H9 (cell line): ENCODE data around the gene RBM44. TPM values are rescaled to one million over a fixed set of nuclear protein-coding genes. Genes with fewer than 3 reads are reported as not detected.

ENCODE experiments used
- DNase-seq: peaks from one replicate; pipeline ENCODE4 v3.0.0-alpha.2; 2017
- H2AFZ ChIP-seq: one replicate; pipeline ENCODE4 v1.6.1; 2013; ENCODE audit warnings: mild to moderate bottlenecking, low read length, control low read depth, moderate library complexity
- H2AK5ac ChIP-seq: 2 replicates; pipeline ENCODE4 v1.6.1; 2013; ENCODE audit warnings: low read length, control low read depth, mixed read lengths; ENCODE audit not compliant: insufficient read length
- H2BK120ac ChIP-seq: one replicate; pipeline ENCODE4 v1.6.1; 2013; ENCODE audit warnings: low read depth, mild to moderate bottlenecking, low read length, control low read depth, inconsistent platforms; ENCODE audit not compliant: poor library complexity, severe bottlenecking
- H2BK12ac ChIP-seq: 2 replicates; pipeline ENCODE4 v1.6.1; 2013; ENCODE audit warnings: low read length, control low read depth, mixed read lengths, low read depth; ENCODE audit not compliant: insufficient read length
- H2BK15ac ChIP-seq: 2 replicates; pipeline ENCODE4 v1.6.1; 2013; ENCODE audit warnings: low read depth, low read length, control low read depth
- H2BK20ac ChIP-seq: one replicate; pipeline ENCODE4 v1.6.1; 2013; ENCODE audit warnings: low read depth, mild to moderate bottlenecking, low read length, control low read depth, inconsistent platforms; ENCODE audit not compliant: poor library complexity, severe bottlenecking
- H2BK5ac ChIP-seq: 2 replicates; pipeline ENCODE4 v1.6.1; 2013; ENCODE audit warnings: low read length, control low read depth, mixed read lengths; ENCODE audit not compliant: insufficient read length
- H3K14ac ChIP-seq: 2 replicates; pipeline ENCODE4 v1.6.1; 2013; ENCODE audit warnings: low read length, control low read depth; ENCODE audit not compliant: insufficient read depth
- H3K18ac ChIP-seq: 2 replicates; pipeline ENCODE4 v1.6.1; 2013; ENCODE audit warnings: low read depth, mild to moderate bottlenecking, mixed read lengths, low read length, control low read depth; ENCODE audit not compliant: insufficient read length
- H3K23ac ChIP-seq: 2 replicates; pipeline ENCODE4 v1.6.1; 2013; ENCODE audit warnings: low read length, control low read depth, mixed read lengths, low read depth; ENCODE audit not compliant: insufficient read length
- H3K23me2 ChIP-seq: 2 replicates; pipeline ENCODE4 v1.6.1; 2013; ENCODE audit warnings: low read depth, mild to moderate bottlenecking, mixed read lengths, low read length, control low read depth; ENCODE audit not compliant: insufficient read length, poor library complexity, severe bottlenecking
- H3K27ac ChIP-seq: 2 replicates; pipeline ENCODE4 v1.5.1; 2013; ENCODE audit warnings: low read length, control low read depth, mixed read lengths, low read depth; ENCODE audit not compliant: insufficient read length
- H3K27me3 ChIP-seq: 2 replicates; pipeline ENCODE4 v1.6.1; 2013; ENCODE audit warnings: low read length, control low read depth, inconsistent platforms; ENCODE audit not compliant: insufficient read depth
- H3K4ac ChIP-seq: 2 replicates; pipeline ENCODE4 v1.6.1; 2013; ENCODE audit warnings: low read depth, mild to moderate bottlenecking, control low read depth, inconsistent platforms, low read length, moderate library complexity
- H3K4me1 ChIP-seq: 2 replicates; pipeline ENCODE4 v1.6.1; 2013; ENCODE audit warnings: low read length, control low read depth, inconsistent platforms; ENCODE audit not compliant: insufficient read depth
- H3K4me2 ChIP-seq: 2 replicates; pipeline ENCODE4 v1.6.1; 2013; ENCODE audit warnings: low read length, control low read depth, mixed read lengths; ENCODE audit not compliant: insufficient read length, insufficient read depth
- H3K56ac ChIP-seq: 2 replicates; pipeline ENCODE4 v1.6.1; 2013; ENCODE audit warnings: low read depth, mild to moderate bottlenecking, mixed read lengths, low read length, control low read depth; ENCODE audit not compliant: insufficient read length
- H3K79me1 ChIP-seq: 2 replicates; pipeline ENCODE4 v1.6.1; 2013; ENCODE audit warnings: low read depth, mild to moderate bottlenecking, moderate library complexity, low read length, control low read depth, inconsistent platforms; ENCODE audit not compliant: insufficient read depth, poor library complexity, severe bottlenecking
- H3K79me2 ChIP-seq: 2 replicates; pipeline ENCODE4 v1.6.1; 2013; ENCODE audit warnings: low read length, control low read depth, inconsistent platforms; ENCODE audit not compliant: insufficient read depth
- H3K9ac ChIP-seq: 2 replicates; pipeline ENCODE4 v1.6.1; 2013; ENCODE audit warnings: low read length, control low read depth, mixed read lengths; ENCODE audit not compliant: insufficient read length; ENCODE audit errors: extremely low read depth
- H3K9me3 ChIP-seq: one replicate; pipeline ENCODE4 v1.6.1; 2013; ENCODE audit warnings: low read depth, low read length, inconsistent platforms; ENCODE audit not compliant: control insufficient read depth
- H3T11ph ChIP-seq: one replicate; pipeline ENCODE4 v1.6.1; 2013; ENCODE audit warnings: mild to moderate bottlenecking, low read length, control low read depth, inconsistent platforms
- H4K20me1 ChIP-seq: one replicate; pipeline ENCODE4 v1.6.1; 2013; ENCODE audit not compliant: control insufficient read depth, insufficient read length, insufficient read depth
- H4K5ac ChIP-seq: 2 replicates; pipeline ENCODE4 v1.6.1; 2013; ENCODE audit warnings: low read depth, mild to moderate bottlenecking, mixed read lengths, low read length, control low read depth; ENCODE audit not compliant: insufficient read length
- H4K8ac ChIP-seq: replicated peaks from 2 replicates; pipeline ENCODE4 v1.6.1; 2013; ENCODE audit warnings: low read length, control low read depth, mixed read lengths, low read depth; ENCODE audit not compliant: insufficient read length
- H4K91ac ChIP-seq: 2 replicates; pipeline ENCODE4 v1.6.1; 2013; ENCODE audit warnings: low read depth, mild to moderate bottlenecking, moderate library complexity, mixed read lengths, low read length, control low read depth; ENCODE audit not compliant: insufficient read length
- H3K27ac Mint-ChIP-seq, 3 experiments: 2 replicates in 2 of 3; 3 replicates in 1 of 3; pipeline ENCODE4 v1.8.0; 2020 to 2021; ENCODE audit warnings: mixed read lengths in 3 of 3, mild to moderate bottlenecking in 1 of 3, moderate library complexity in 1 of 3
- H3K27me3 Mint-ChIP-seq: 2 replicates; pipeline ENCODE4 v1.8.0; 2021; ENCODE audit warnings: low read depth, mild to moderate bottlenecking, moderate library complexity, mixed read lengths
- H3K36me3 Mint-ChIP-seq, 3 experiments: 2 replicates in 2 of 3; 3 replicates in 1 of 3; pipeline ENCODE4 v1.8.0; 2020 to 2021; ENCODE audit warnings: low read depth in 3 of 3, mixed read lengths in 3 of 3; ENCODE audit not compliant: insufficient read depth in 1 of 3
- H3K4me1 Mint-ChIP-seq, 2 experiments: 2 replicates each; pipeline ENCODE4 v1.8.0; 2020; ENCODE audit warnings: mixed read lengths in 2 of 2
- H3K4me3 Mint-ChIP-seq, 2 experiments: 2 replicates in 1 of 2; 3 replicates in 1 of 2; pipeline ENCODE4 v1.8.0; 2020 to 2021; ENCODE audit warnings: mild to moderate bottlenecking in 2 of 2, mixed read lengths in 2 of 2, moderate library complexity in 1 of 2
- H3K9me3 Mint-ChIP-seq, 2 experiments: 2 replicates in 1 of 2; 3 replicates in 1 of 2; pipeline ENCODE4 v1.8.0; 2020; ENCODE audit warnings: mild to moderate bottlenecking in 2 of 2, mixed read lengths in 2 of 2, moderate library complexity in 1 of 2
- CTCF ChIP-seq: fragments of 200-600 bp; sonication (generic); conservative IDR thresholded peaks from 3 replicates; pipeline ENCODE4 v1.8.0; 2021; ENCODE audit warnings: antibody characterized with exemption, mild to moderate bottlenecking
- WGBS: extraction: QIAGEN DNeasy Blood & Tissue Kit; methylation state at CpG from one replicate; pipeline ENCODE4 v1.1.7; 2013; ENCODE audit warnings: missing lambda C conversion rate, low lambda C conversion rate, mixed read lengths; ENCODE audit not compliant: insufficient read length; ENCODE audit errors: extremely low coverage; 5-methylcytosine and 5-hydroxymethylcytosine counted together
- total RNA-seq: library from RNA; stranded (reverse); gene quantifications from 2 replicates; pipeline ENCODE4 v1.2.1, GENCODE V29; 2021

Gene RBM44
- total RNA-seq, 1 experiment from 2014 or later = 0.15 TPM

DNA sequence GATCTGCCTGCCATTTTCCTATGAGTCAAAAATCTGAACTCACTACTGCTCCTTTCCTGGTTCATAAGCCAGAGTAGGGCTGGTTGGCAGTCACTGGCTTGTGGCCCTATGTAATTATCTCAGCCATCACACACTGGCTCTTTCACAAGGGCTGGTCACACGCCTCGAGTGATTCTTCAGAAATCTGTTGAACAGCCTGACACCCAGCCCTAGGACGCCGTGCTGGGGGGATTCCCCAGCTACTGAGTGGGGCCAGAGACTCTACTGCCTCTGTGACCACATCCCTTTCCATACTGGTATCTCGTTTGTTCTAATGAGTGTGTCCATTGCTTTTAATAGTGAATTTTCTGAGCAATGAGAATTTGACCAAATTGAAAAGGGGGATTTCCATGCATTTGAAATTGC, 45.8 kb upstream of the RBM44 start:
- H4K8ac ChIP-seq = no peak overlapping the region
- no peak for TF ChIP-seq CTCF
- peaks cover 32 to 67% (median 65%) of the 10 kb centered on the region in 3 experiments; a peak in 6 of 7 replicates for H3K36me3 Mint-ChIP-seq

More for the DNA sequence above, 45.8 kb upstream of the RBM44 start:
- H3K18ac ChIP-seq = no peak overlapping the region
- H3K79me1 ChIP-seq = no peaks in the 10 kb centered on the region
- no peak overlapping the region for H4K91ac ChIP-seq
- no peak overlapping the region for H3K4me3 Mint-ChIP-seq
- WGBS = no CpG with 5 or more reads among the region's 5 CpGs
- no peak overlapping the region for H2AFZ ChIP-seq
- no peaks in the 10 kb centered on the region for H3K23me2 ChIP-seq
- no peak overlapping the region for H2AK5ac ChIP-seq
- H3K9ac ChIP-seq = no peak overlapping the region
- no peak overlapping the region for H3K56ac ChIP-seq
- no peak overlapping the region for H2BK12ac ChIP-seq
- no peak for DNase-seq
- H3K4me1 ChIP-seq = no peaks in the 10 kb centered on the region
- H3K23ac ChIP-seq = no peak overlapping the region
- H3K27ac ChIP-seq = no peak overlapping the region
- H2BK5ac ChIP-seq = no peak overlapping the region
- H3K27me3 Mint-ChIP-seq = no peaks in the 10 kb centered on the region
- no peaks in the 10 kb centered on the region for H3K9me3 Mint-ChIP-seq
- no peak overlapping the region for H2BK20ac ChIP-seq
- H3K27me3 ChIP-seq = no peaks in the 10 kb centered on the region
- no peaks in the 10 kb centered on the region for H3K79me2 ChIP-seq
- no peak overlapping the region for H2BK15ac ChIP-seq
- no peak overlapping the region for H2BK120ac ChIP-seq
- no peaks in the 10 kb centered on the region; a peak in 1 of 4 replicates for H3K4me1 Mint-ChIP-seq
- H3K27ac Mint-ChIP-seq = no peak overlapping the region
- no peak overlapping the region for H3K4me2 ChIP-seq
- H4K5ac ChIP-seq = no peak overlapping the region
- H3T11ph ChIP-seq = no peak overlapping the region
- no peak overlapping the region for H3K4ac ChIP-seq
- H3K14ac ChIP-seq = no peak overlapping the region
- no peaks in the 10 kb centered on the region for H3K9me3 ChIP-seq
- H4K20me1 ChIP-seq = no peaks in the 10 kb centered on the region
